Measurements from ENCODE around the gene AEBP2.
"Not testable (repeated sequence)": the region's sequence is repeated elsewhere in the genome, so short reads cannot be mapped to it uniquely, and the experiment has no call there.

Gene AEBP2

DNA sequence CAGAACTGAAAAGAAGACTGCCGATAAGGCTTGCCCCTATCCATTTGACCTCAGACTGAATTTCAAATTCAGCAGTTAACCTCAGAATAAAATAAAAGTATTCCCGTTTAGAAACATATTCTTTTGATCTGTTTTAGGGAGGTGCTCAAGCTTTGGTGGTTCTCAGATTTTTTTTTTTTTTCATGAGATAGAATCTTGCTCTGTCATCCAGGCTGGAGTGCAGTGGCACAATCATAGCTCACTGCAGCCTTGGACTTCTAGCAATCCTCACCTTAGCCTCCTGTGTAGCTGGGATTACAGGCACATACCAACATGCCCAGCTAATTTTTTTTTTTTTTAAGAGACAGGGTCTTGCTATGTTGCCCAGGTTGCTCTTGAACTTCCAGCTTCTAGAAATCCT, 15.5 kb downstream of the AEBP2 start:
- DNase-seq (ENCODE audit: low spot score): no peak

DNA sequence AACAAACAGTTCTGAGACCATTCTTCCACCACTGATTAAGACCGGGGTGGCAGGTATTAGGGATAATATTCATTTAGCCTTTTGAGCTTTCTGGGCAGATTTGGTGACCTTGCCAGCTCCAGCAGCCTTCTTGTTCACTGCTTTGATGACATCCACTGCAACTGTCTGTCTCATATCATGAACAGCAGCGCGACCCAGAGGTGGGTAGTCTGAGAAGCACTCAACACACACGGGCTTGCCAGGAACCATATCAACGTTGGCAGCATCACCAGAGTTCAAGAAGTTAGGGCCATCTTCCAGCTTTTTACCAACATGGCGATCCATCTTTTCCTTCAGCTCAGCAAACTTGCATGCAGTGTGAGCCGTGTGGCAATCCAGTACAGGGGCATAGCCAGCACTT, 16.9 kb downstream of the AEBP2 start:
- DNase-seq (ENCODE audit: low spot score): no peak

DNA sequence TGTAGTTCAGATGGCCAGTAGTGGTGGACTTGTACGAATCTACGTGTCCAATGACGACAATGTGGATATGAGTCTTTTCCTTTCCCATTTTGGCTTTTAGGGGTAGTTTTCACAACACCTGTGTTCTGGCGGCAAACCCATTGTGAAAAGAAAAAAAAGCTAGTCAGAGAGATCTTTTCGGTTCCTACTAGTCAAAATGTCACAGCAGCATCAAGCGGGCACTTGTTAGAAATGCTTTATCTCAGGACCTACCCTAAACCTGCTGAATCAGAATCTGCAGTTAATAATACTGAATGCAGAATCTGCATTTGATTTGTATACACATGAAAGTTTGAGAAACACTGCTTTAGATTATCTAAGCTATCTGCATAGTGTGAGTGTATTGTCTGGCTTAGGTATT, 18.3 kb downstream of the AEBP2 start:
- no peak for DNase-seq (ENCODE audit: low spot score)

DNA sequence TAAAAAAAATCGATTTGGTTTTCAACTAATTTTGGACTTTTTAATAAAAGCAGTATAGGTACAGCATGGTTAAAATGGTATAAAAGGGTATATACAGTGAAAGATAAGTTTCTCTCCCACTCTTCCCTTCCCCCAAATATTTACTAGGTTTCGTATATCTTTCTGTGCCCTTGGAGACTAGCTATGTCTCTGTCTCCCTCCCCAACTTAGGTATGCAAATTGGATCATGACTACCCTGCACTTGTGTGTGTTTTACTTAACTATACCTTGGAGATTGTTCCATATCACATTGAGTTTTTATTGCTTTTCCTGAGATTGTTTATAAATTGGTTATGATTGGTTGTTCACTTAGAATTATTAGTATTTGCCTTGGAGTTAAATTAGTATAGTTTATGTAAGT, 19.4 kb downstream of the AEBP2 start:
- DNase-seq (ENCODE audit: low spot score): no peak

DNA sequence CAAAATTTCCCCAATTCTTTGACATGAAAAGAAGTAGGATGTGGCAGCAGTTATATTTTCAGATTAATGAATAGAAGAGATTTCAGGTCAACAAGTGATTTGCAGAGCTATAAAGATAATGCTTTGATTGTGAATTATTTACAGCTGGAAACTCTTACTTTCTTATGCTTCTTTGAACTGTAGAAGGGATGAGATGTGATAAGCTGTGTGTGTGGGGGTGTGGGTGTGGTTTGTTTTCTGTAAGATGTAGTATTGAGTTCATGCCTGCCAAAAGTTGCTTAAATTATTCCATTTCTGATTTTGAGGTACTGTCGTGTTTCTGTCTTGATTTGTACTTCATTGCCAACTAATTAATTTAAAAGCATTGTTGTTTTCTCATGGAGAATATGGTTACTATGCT, 22.7 kb downstream of the AEBP2 start:
- no peak for DNase-seq (ENCODE audit: low spot score)

DNA sequence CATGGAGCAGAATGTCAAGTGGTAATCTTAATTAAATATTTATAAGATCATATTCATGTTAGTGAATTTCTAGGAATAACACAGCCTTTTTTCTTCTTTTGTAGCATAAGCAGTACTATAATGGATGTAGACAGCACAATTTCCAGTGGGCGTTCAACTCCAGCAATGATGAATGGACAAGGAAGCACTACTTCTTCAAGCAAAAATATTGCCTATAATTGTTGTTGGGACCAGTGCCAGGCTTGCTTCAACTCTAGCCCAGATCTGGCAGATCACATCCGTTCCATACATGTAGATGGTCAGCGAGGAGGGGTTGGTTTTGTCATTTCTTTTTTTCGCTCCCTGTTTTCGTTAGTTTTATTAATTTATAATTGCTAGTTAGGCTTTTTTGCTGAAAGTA, 23.1 kb downstream of the AEBP2 start:
- no peak for DNase-seq (ENCODE audit: low spot score)

DNA sequence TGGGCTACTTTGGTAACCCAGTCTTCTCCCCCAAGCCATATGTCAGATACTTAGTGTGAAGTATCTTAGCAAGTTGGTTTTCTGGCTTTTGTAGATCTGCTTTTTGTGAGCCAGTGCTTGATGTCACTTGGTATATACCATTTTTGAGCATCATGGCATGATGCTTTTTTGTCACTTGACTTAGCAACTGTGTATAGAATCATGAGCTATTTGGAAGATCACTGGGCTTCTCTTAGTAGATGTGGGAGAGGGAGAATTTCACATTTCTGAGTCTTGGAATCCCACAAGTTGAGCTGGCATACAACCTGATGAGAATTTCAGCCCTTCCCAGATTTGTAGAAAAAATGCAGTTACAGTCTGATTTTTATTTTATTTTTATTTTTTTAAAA, 24.9 kb downstream of the AEBP2 start:
- no peak for DNase-seq (ENCODE audit: low spot score)

DNA sequence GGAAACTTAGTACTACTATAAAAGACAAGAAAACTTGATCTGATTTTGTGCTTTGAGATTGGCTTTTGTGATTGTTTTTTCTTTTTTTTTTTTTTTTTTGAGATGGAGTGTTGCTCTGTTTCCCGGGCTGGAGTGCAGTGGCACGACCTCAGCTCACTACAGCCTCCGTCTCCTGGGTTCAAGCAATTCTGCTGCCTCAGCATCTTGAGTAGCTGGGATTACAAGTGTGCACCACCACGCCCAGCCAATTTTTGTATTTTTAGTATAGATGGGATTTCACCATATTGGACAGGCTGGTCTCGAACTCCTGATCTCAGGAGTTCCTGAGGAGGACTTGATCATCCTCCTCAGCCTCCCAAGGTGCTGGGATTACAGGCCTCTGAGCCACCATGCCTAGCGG, 26.4 kb downstream of the AEBP2 start:
- no peak for DNase-seq (ENCODE audit: low spot score)

DNA sequence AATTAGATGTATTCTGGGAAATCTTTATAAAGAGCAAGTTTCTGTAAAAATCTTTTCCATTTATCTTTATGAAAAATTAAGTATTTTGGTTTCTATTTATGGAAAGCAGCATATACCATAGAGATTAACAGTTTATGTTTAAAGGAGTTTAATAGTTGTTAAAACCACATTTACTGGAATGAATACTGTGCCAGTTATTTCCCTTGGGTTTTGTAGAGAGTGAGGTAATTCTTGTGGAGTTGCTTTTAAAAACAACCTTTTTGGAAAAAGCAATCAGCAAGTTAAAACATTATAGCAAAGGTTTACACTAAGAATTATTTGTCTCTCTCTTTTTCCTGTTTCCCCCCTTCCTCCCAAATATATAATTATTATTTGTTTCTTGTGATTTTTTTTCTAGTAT, 34.9 kb downstream of the AEBP2 start:
- DNase-seq (ENCODE audit: low spot score): no peak

DNA sequence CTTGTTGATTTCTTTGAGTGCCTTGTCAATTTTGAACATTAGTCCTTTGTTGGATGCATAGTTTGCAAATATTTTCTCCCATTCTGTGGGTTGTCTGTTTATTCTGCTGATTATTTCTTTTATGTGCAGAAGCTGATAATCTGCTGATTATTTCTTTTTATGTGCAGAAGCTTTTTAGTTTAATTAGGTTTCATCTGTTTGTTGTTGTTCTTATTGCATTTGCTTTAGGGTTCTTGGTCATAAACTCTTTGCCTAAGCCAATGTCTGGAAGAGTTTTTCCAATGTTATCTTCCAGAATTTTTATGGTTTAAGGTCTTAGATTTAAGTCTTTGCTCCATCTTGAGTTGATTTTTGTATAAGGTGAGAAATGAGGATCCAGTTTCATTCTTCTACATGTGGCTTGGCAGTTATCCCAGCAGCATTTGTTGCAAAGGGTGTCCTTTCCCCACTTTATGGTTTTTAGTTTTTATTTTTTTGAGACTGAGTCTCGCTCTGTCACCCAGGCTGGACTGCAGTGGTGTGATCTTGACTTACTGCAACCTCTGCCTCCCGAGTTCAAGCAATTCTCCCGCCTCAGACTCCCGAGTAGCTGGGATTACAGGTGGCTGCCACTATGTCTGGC, 36.7 kb downstream of the AEBP2 start:
- DNase-seq (ENCODE audit: low spot score): not testable (repeated sequence)

DNA sequence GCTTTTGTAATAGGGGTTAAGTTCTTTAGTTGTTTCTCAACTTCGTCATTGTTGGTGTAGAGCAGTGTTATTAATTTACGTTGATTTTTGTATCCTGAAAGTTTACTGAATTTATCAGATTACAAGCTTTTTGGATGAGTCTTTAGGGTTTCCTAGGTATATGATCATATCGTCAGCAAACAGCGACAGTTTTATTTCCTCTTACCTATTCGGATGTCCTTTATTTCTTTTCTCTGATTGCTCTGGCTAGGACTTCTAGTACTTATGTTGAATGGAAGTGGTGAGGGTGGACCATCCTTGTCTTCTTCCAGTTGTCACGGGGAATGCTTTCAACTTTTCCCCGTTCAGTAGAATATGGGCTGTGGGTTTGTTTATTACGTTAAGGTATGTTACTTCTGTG, 37.8 kb downstream of the AEBP2 start:
- no peak for DNase-seq (ENCODE audit: low spot score)

DNA sequence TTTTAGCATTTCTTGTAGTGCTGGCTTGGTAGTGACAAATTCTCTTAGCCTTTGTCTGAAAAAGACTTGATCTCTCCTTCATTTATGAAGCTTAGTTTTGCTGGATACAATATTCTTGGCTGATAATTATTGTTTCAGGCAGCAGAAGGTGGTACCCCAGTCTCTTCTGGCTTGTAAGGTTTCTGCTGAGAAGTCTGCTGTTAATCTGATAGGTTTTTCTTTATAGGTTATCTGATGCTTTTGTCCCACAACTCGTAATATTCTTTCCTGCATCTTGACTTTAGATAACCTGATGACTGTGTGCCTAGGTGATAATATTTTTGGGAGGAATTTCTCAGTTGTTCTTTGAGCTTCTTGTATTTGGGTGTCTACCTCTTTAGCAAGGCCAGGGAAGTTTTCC, 41.2 kb downstream of the AEBP2 start:
- DNase-seq (ENCODE audit: low spot score): no peak

DNA sequence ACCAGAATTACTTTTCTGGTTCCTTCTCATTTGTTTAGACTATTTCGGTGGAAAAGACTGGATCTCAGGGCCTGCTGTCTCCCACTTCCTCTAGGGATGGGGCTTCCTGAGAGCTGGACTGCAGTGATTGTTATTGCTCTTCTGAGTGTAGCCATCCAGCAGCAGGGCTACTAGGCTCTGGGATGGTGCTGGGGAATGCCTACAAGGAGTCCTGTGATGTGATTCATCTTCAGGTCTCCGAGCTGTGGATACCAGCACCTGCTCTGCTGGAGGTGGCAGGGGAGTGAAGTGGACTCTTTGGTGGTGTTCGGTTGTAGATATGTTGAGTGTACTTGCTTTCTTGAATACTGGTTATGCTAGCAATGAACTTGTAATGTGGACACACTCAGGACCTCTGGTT, 42.7 kb downstream of the AEBP2 start:
- no peak for DNase-seq (ENCODE audit: low spot score)

DNA sequence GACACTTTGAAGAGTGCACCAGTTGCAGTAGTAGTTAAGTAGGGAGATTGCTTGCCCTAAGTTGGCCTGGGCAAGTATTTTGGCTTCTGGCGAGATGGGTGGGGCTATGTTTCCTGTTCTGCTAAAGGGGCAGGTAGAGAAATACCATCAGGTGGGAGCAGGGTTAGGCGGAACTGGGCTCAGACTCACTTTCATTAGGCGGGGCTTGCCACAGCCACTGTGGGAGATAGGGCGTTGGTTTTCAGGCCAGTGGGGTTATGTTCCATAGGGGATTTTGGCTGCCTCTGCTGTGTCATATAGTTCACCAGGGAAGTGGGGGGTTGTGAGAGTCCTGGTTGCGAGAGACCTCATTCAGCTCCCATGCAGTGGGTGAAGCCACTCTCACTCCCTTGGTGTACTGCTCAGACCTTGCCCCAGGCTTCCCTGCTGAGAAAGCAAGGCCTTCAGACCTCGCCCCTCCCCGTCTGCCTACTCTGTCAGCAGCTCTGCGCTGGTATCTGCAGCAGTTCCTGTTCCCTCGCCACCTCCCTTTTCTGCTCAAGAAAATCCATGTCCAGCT, 43.3 kb downstream of the AEBP2 start:
- DNase-seq (ENCODE audit: low spot score): no peak

DNA sequence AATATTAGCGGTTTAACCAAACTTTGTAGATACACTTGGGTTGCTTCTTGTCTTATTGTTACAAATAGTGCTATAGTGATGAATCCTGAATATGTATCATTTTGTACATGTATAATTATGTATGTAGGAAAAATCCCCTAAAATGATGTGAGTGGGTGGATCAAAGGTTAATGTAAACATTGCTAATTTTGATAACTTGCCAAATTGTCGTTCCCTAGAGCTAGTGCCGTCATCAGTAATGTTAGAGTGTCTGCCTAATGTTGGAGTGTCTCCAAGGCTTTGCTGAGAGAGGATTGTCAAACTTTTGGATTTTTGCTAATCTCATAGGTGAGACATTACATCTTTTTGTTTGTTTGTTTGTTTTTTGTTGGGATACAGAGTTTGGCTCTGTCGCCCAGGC, 44.4 kb downstream of the AEBP2 start:
- no peak for DNase-seq (ENCODE audit: low spot score)

DNA sequence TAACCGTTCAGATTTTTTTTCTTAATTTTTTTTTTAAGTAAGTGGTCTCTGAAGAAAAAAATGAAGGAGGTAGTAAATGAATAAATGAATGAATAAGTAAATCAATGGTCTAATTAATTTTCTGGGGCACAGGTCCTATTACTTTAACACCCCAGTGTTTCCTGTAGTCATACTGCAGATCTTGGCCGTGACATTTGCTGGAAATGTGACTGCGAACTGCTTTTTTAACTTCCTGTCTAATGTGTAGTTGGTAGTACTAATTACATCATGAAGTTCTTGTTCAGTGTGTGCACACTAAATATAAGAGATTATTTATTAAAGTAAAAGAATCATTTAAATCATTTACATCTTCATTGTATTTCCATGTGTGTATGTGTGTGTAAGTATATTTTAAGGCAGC, 45.4 kb downstream of the AEBP2 start:
- no peak for DNase-seq (ENCODE audit: low spot score)

DNA sequence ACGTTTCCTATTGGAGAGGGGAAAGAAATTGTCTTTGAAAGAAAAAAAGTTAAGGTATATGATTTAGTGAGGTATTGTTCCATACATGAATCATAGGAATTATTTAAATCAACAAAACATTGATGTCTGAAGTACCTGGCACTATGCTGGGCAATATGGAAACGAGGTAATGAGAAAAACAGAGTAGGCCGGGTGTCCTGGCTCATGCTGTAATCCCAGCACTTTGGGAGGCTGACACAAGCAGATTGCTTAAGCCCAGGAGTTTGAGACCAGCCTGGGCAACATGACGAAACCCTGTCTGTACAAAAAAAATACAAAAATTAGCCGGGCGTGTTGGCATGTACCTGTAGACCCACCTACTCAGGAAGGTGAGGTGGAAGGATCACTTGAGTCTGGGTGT, 45.9 kb downstream of the AEBP2 start:
- no peak for DNase-seq (ENCODE audit: low spot score)

DNA sequence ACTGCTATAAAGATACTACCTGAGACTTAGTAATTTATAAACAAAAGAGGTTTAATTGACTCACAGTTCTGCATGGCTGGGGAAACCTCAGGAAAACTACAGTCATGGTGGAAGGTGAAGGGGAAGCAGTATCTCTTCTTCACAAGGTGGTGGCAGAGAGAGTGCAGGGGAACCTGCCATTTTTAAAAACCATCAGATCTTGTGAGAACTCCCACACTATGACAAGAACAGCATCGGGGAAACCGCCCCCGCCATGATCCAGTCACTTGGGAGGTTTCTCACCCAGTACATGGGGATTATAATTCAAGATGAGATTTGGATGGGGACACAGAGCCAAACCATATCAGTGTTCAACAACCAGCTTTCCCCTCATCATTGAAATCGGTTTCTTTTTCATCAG, 49.9 kb downstream of the AEBP2 start:
- DNase-seq (ENCODE audit: low spot score): no peak

DNA sequence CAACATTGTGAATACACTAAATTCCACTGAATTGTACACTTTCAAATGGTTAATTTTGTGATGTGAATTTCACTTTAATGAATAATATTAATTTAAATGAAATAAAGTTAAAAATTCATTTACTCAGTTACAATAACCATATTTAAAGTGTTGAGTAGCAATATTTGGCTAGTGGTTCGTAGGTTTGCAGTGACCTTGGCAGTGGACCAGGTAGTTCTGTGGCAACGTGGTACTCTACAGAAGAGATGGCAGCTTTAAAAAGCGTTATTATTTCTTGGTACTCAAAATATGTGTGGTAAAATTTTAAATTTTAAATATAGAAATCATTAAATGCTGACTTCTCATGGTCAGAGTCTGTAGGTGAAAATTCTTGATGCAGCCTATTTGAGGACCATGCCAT, 51.6 kb downstream of the AEBP2 start:
- no peak for DNase-seq (ENCODE audit: low spot score)

DNA sequence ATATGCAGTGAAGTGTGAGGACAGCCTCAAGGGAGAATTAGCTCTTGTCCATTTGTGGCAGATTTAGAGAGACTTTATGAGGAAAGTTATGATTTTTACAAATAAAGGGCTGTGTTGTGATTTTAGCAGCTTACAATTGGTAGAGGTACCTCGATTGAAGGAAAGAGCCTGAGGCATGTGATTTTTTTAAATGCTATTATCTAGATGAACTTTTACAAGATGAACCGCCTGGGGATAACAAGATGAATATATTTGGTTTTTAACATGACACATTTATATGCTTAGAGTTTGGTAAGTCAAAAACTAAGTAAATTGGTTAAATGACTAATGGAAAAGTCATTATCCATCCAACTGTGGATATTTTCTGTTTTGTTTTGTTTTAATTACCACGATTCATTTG, 52.6 kb downstream of the AEBP2 start:
- no peak for DNase-seq (ENCODE audit: low spot score)

DNA sequence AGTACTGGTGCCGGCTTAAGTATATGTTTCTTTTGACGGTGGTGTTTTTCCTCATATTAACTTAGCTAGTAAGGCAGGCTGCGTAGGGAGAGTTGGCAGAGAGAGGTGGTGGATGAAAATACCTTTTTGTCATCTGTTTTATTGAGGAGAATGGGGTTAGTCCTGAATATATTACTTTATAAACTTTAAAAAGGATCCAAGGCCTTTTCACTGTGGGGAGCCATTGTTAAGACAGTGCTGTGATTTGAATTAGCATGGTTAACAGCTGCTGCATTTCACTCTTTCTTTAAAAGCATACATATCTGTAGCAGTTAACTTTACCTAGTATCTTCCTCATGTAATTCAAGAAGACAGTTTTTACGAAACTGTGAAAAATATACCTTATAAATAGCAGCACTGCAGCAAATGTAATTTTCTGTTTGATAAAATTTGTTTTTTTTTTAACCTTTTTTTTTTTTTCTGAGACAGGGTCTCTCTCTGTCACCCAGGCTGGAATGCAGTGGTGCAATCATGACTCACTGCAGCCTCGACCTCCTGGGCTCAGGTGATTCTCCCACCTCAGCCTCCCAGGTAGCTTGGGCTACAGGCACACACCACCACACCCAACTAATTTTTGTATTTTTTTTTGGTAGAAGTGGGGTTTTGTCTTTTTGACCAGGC, 57.1 kb downstream of the AEBP2 start:
- DNase-seq (ENCODE audit: low spot score): no peak

DNA sequence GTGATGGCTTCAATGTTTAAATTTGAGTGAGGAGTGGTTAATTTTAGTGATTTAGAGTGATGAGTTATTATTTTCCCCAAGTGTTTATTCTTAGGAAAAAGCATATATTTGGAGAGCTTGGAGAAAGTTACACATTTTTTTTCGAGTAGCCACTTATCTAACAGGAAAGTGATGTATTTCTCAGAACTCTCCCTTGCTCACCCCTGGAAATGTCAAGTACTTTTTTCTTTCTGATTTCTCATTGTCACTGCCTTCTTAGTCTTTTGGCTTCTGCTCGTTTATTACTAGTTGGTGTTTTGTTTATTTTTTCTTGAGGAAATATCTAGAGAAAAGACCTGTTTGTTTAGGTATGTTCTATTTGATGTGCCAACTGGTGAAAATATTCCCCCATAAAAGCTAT, 58.8 kb downstream of the AEBP2 start:
- DNase-seq (ENCODE audit: low spot score): no peak

DNA sequence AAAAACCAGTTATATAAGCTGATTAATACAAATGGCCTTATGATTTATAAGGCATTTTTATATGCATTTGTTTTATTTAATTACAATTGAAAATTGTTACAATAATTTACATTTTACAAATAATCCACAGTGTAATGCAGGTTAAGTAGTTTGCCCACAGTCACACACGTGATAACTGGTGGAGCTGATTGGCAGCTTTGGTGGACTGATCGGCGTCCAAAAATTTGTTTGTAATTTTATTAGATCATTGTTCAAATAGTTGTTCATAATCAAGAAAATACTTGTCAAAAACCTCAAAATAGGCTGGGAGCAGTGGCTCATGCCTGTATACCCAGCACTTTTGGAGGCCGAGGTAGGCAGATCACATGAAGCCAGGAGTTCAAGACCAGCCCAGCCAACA, 59.7 kb downstream of the AEBP2 start:
- no peak for DNase-seq (ENCODE audit: low spot score)

DNA sequence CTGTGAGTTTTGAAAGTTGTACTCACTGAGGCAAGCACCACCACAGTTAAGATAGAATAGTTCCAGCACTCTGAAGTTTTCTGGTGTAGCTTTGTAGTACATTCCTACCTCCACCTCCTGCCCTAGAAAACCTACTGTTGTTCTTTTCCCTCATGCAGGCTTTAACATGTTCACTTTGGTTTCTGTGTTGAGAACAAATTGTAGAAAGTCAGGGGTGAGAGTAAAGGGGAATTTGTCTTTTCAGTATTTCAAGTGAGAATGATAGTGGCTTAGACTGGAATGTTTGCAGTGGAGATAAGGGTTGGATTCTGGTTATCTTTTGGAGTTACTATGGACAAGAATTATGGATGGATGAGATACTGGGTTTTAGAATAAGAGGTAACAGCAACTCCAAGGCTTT, 67.2 kb downstream of the AEBP2 start:
- no peak for DNase-seq (ENCODE audit: low spot score)
